Activated CD4-positive, alpha-beta T cell treated with anti-CD3 and anti-CD28 coated beads, Interleukin-2, Interleukin-6, amounts not matched to agents 100 ng/mL and 50 ng/mL, durations not matched to agents 16 hours and 8 hours (primary cell): ENCODE data around the gene LIG3.
"Not testable (repeated sequence)": the region's sequence is repeated elsewhere in the genome, so short reads cannot be mapped to it uniquely, and the experiment has no call there.

Source experiments
- DNase-seq: peaks from one replicate; pipeline ENCODE4 v3.0.0-alpha.2; 2020

LIG3 gene

GRCh38 chr17:35045458-35045979 is 65.2 kb downstream of the LIG3 start:
- not testable (repeated sequence) for DNase-seq

DNA sequence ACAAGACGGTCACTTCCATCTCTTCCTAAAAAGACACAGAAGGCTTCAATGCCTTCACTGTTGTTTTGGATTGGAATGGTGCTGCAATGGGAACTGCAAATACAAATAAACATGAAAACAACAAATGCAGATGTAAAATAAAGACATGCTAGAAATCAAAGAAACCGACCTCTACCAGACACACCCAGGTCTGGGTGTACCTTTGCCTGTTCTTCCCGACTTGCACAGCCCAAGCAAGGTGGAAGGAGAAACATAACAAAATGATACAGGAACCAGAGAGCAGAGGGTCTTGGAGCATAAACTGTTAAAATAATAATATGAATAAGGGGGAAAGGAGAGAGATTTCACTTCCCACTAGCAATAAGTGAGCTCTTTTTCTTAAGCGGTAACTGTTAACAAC is 65.9 kb downstream of the LIG3 start:
- no peak for DNase-seq

DNA sequence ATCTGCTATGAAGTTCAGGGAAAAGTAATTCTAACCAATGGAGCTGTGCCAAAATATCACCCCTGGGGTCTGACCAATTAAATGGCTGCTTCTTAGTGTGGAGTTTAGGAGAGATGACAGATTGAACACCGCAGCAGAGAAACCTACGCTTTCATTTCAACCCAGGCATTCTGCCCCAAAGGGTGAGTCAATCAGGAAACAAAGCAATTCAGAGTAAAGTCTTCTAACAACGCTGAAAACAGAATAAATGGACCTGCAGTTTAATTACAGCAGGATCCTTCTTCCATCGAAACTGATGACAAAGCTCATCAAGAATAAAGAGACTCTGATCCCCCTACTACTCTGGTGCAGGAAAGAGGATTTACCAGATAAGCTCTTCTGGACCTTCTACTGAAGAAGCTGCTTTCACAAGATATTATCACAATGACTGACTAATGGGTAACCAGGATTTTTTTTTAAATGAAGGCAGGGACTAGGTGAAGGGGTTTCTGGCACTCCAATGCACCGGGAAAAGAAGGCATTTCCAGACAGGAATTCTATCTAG is 66.5 kb downstream of the LIG3 start:
- peak; percentile 92 for DNase-seq

DNA sequence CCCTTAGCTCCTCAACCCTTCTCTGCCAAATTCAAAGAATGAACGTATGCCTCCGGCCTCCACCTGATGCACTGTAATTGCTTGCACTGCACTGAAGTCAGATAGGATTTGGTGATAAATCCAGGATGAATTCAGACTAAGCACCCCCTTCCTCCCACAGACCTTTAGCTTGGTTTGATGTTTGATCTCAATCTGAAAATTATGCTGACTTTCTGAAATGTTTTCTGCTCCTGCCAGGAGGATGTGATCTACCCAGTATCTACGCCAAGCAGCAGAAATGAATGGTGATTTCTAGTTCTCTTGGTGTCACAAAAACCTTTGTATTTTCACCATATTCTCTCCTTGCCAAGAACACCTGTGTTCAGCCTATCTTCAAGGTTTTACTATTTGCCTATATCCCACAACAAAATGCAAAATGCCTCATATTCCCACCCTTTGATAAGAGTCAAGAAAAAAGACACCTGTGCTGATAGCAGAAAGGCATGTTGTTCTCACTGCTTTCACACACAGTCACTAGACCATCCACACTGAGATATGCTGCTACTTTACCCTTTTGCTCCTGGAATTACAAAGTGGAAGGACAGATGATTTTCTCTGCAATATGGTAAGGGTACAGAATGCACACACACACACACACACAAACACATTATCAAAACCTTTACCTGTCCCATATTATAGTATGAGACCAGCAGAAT is 68.5 kb downstream of the LIG3 start:
- no peak for DNase-seq

GRCh38 chr17:35050170-35050569 is 69.9 kb downstream of the LIG3 start:
- no peak for DNase-seq

- DNase-seq, result peak; percentile 74
Observed at GRCh38 chr17:35051183-35051578, 70.9 kb downstream of the LIG3 start.

- peak; percentile 60 for DNase-seq
Observed at GRCh38 chr17:35051579-35052240, 71.4 kb downstream of the LIG3 start.

GRCh38 chr17:35052241-35052610 is 71.9 kb downstream of the LIG3 start:
- no peak for DNase-seq

DNA sequence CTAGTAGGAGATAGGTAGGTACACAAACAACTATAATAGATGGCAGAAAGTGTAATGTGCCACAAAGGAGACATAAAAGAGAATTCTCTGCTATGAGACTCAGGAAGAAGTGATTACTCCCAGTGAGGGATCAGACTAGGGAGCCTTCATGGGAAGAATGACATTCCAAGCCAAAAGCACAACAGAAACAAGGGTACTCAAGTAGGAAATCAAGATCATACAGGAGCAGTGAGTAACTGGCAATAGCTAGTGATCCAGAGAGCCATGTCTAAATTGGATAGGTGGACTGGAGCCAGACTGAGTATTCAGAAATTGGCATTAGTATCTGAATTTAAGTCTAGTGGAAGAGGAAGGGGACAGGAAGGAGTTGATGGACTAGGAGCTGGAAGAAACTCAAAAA is 72.5 kb downstream of the LIG3 start:
- DNase-seq, result no peak

DNA sequence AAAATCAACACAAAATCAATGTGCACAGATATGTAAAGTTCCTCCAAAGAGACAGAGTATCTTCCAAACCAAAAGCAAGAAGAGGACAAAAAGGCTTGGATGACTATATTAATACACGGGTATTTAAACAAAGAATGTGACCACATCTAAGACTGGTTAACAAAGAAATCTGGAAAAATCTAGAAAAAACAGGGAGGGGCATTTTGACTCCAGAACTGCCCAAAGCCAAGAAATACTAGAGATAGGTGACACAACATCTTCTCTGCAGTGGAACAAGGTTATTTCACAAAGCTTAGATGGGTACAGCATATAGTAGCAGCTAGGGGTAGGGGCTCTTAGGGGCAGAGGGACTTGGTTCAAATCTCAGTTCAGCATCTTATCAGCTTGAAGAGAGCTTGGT is 72.9 kb downstream of the LIG3 start:
- DNase-seq, result no peak

GRCh38 chr17:35056013-35056412 is 75.7 kb downstream of the LIG3 start:
- DNase-seq, result no peak

DNA sequence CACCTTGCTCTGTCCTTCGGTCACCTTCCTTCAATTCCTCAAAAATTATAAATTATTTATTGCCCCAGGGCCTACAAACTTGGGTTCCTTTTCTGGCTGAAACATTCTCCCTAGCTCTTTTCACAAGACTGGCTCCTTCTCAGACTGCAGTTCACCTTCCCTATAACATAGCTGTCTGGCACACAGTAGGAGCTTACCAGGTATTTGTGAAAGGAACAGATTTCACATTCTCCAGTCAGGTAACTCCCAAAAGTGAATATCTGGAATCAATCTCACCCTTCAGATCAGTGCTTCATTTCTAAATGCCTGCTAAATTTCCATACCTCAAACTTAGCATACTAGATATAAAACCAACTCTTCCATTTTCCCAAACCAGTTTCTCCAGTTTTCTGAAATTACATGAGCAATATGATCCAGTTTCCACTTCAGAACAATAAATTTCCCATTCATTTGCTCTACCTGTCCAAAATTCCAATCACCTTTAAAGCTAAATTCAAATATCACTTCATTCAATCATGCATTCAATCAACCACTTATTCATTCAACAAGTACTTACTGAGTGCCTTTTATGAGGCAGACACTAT is 77.1 kb downstream of the LIG3 start:
- DNase-seq, result no peak
